Keratinocyte (primary cell): ENCODE data around the gene DUSP16. TPM values are rescaled to one million over a fixed set of nuclear protein-coding genes. Genes with fewer than 3 reads are reported as not detected.

Experiments used
- DNase-seq: peaks from one replicate; pipeline ENCODE4 v3.0.0-alpha.2; 2011; ENCODE audit warnings: low read depth, missing footprints, low spot score
- FAIRE-seq: peaks from 2 replicates; lab custom pipeline; 2011; peaks lifted over from hg19 to GRCh38; lab: Jason Lieb, UNC
- H2AFZ ChIP-seq: 2 replicates; pipeline ENCODE4 v1.6.0; 2012; ENCODE audit warnings: low read length, control low read depth, inconsistent platforms; ENCODE audit not compliant: control insufficient read depth
- H3K27ac ChIP-seq: 2 replicates; pipeline ENCODE4 v1.5.1; 2011; ENCODE audit warnings: low read length; ENCODE audit not compliant: control insufficient read depth, insufficient read depth
- H3K27me3 ChIP-seq: 3 replicates; pipeline ENCODE4 v1.6.0; 2011; ENCODE audit warnings: low read length; ENCODE audit not compliant: control insufficient read depth, insufficient read depth; ENCODE audit errors: extremely low read depth
- H3K36me3 ChIP-seq, 2 experiments: 2 replicates in 1 of 2; 3 replicates in 1 of 2; pipeline ENCODE4 v1.5.1; 2011; ENCODE audit warnings: low read length in 2 of 2, mild to moderate bottlenecking in 1 of 2; ENCODE audit not compliant: control insufficient read depth in 2 of 2, insufficient read depth in 2 of 2; ENCODE audit errors: extremely low read depth in 1 of 2
- H3K4me1 ChIP-seq: 3 replicates; pipeline ENCODE4 v1.5.1; 2011; ENCODE audit warnings: low read length; ENCODE audit not compliant: control insufficient read depth, insufficient read depth; ENCODE audit errors: extremely low read depth
- H3K4me2 ChIP-seq: 3 replicates; pipeline ENCODE4 v1.6.0; 2011; ENCODE audit warnings: low read depth, low read length; ENCODE audit not compliant: control insufficient read depth, insufficient read depth; ENCODE audit errors: extremely low read depth
- H3K4me3 ChIP-seq, 3 experiments: fragments of 200-600 bp in 1 of 3; sonication (generic) in 1 of 3; 2 replicates in 2 of 3; 3 replicates in 1 of 3; pipeline ENCODE4 v1.5.1; 2011 to 2016; ENCODE audit warnings: low read length in 3 of 3, mild to moderate bottlenecking in 3 of 3, control low read depth in 2 of 3, inconsistent platforms in 1 of 3, low read depth in 1 of 3, mixed read lengths in 1 of 3, mixed run types in 1 of 3, moderate library complexity in 1 of 3; ENCODE audit not compliant: control insufficient read depth in 2 of 3, insufficient read depth in 2 of 3; ENCODE audit errors: extremely low read depth in 1 of 3
- H3K79me2 ChIP-seq: 2 replicates; pipeline ENCODE4 v1.6.0; 2012; ENCODE audit warnings: low read length; ENCODE audit not compliant: control insufficient read depth, insufficient read depth
- H3K9ac ChIP-seq: 3 replicates; pipeline ENCODE4 v1.6.0; 2011; ENCODE audit warnings: low read length; ENCODE audit not compliant: control insufficient read depth, insufficient read depth; ENCODE audit errors: extremely low read depth
- H3K9me1 ChIP-seq: 3 replicates; pipeline ENCODE4 v1.6.0; 2011; ENCODE audit warnings: low read length; ENCODE audit not compliant: control insufficient read depth, insufficient read depth; ENCODE audit errors: extremely low read depth
- H3K9me3 ChIP-seq: 2 replicates; pipeline ENCODE4 v1.5.1; 2012; ENCODE audit warnings: low read depth, low read length; ENCODE audit not compliant: control insufficient read depth
- H4K20me1 ChIP-seq: 3 replicates; pipeline ENCODE4 v1.6.0; 2011; ENCODE audit warnings: low read length; ENCODE audit not compliant: control insufficient read depth, insufficient read depth; ENCODE audit errors: extremely low read depth
- EZH2 ChIP-seq: IDR thresholded peaks from one replicate; pipeline ENCODE4 v1.6.1; 2012; ENCODE audit warnings: inconsistent platforms, mild to moderate bottlenecking, low read length, moderate library complexity
- dilution Hi-C: fragments of 300-500 bp; cut with MboI; formaldehyde crosslinking; loops from one replicate; pipeline ENCODE4 v1.7.0; 2020; ENCODE audit warnings: low sequenced_read_pairs; ENCODE audit not compliant: extremely low pct_ligation_motif_present
- polyA plus RNA-seq, 5 experiments: library from polyadenylated mRNA; depleted of rRNA in 3 of 5; stranded (reverse) in 3 of 5; stranded (forward) in 1 of 5; unstranded in 1 of 5; fragments of >200 nt; gene quantifications; 1 replicate in 1 of 5; 2 replicates in 3 of 5; 3 replicates in 1 of 5; pipeline versions ENCODE4 v1.2.1 to v1.2.3, GENCODE V29; 2011 to 2012; ENCODE audit warnings: missing spikeins in 2 of 5, low read depth in 1 of 5, low replicate concordance in 1 of 5
- TF ChIP-seq, protein P1 (sequence below), 3 experiments: IDR thresholded peaks in 1 of 3; conservative IDR thresholded peaks in 1 of 3; optimal IDR thresholded peaks in 1 of 3; 2 replicates in 2 of 3; 3 replicates in 1 of 3; pipeline versions ENCODE3 to v1.5.1; 2011; ENCODE audit warnings: low read length in 3 of 3, mild to moderate bottlenecking in 3 of 3, moderate library complexity in 2 of 3, control low read depth in 1 of 3, inconsistent platforms in 1 of 3; ENCODE audit not compliant: insufficient read depth in 2 of 3; ENCODE audit errors: extremely low read depth in 1 of 3

The DUSP16 gene
- polyA plus RNA-seq, 1 donor (not counting 4 experiments of a cell fraction or from before 2014, with no cell fraction given): 9.3 TPM

DNA sequence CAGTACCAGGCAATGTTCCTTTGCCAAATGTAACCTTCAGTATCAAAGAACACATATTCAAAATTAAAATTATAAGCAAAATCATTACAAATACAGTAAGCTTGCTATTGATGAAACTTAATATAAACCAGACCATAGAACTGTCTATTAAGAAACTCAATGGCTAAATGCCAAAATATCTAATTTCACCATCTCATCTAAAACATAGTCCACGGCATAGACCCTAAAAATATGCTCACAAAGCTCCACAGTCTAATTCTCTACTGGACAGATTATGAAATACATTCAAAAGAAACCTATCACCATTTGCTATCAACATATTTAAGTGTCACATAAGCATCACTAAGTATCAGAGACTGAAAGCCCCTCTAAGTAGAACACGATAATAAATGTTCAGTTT, 25.2 kb downstream of the DUSP16 start:
- no peak overlapping the region for H3K27ac ChIP-seq
- no peaks in the 10 kb centered on the region for H3K27me3 ChIP-seq
- H3K9me3 ChIP-seq: no peaks in the 10 kb centered on the region
- TF ChIP-seq, protein P1, sequence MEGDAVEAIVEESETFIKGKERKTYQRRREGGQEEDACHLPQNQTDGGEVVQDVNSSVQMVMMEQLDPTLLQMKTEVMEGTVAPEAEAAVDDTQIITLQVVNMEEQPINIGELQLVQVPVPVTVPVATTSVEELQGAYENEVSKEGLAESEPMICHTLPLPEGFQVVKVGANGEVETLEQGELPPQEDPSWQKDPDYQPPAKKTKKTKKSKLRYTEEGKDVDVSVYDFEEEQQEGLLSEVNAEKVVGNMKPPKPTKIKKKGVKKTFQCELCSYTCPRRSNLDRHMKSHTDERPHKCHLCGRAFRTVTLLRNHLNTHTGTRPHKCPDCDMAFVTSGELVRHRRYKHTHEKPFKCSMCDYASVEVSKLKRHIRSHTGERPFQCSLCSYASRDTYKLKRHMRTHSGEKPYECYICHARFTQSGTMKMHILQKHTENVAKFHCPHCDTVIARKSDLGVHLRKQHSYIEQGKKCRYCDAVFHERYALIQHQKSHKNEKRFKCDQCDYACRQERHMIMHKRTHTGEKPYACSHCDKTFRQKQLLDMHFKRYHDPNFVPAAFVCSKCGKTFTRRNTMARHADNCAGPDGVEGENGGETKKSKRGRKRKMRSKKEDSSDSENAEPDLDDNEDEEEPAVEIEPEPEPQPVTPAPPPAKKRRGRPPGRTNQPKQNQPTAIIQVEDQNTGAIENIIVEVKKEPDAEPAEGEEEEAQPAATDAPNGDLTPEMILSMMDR (optimal IDR thresholded peaks at IDR 0.05 in 1 of 3, IDR thresholded peaks at IDR 0.05 in 1 of 3, conservative IDR thresholded peaks at IDR 0.05 in 1 of 3; ENCODE audit: extremely low read depth in 1 of 3, insufficient read depth in 2 of 3, low read length in 3 of 3): no peak
- TF ChIP-seq EZH2: no peak
- no peak overlapping the region for H3K9ac ChIP-seq
- no peak overlapping the region for H3K4me2 ChIP-seq
- dilution Hi-C loops: no loop called here
- no peak overlapping the region for H3K4me3 ChIP-seq
- peaks cover 12% of the 10 kb centered on the region for H3K4me1 ChIP-seq
- H3K36me3 ChIP-seq: no peaks in the 10 kb centered on the region
- no peaks in the 10 kb centered on the region for H4K20me1 ChIP-seq
- FAIRE-seq (no peak), DNase-seq (no peak)
- H3K9me1 ChIP-seq: no peaks in the 10 kb centered on the region
- H2AFZ ChIP-seq: no peak overlapping the region
- H3K79me2 ChIP-seq: no peaks in the 10 kb centered on the region

DNA sequence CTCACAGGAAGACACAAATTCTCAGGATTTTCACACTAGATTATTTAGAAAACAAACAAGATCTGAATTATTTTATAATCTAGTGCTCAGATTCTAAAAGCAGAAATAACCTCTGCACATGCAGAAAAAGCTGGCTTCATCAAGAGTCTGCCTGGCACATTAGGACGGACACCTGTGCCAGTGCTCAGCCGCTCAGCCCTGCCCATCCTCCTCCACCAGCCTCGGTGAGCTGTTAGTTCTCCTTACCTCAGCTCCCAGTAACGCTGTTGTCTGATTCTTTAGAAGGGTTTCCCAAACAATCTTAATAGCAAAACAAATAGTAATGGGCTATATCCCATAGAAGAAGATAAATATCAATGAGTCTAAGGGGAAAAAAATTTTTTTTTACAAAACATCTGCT, 27.7 kb downstream of the DUSP16 start:
- TF ChIP-seq, protein P1 (optimal IDR thresholded peaks at IDR 0.05 in 1 of 3, IDR thresholded peaks at IDR 0.05 in 1 of 3, conservative IDR thresholded peaks at IDR 0.05 in 1 of 3; ENCODE audit: extremely low read depth in 1 of 3, insufficient read depth in 2 of 3, low read length in 3 of 3): no peak
- no peak for TF ChIP-seq EZH2

More for the DNA sequence above, 27.7 kb downstream of the DUSP16 start:
- H3K9me3 ChIP-seq: no peaks in the 10 kb centered on the region
- no peak overlapping the region for H3K4me2 ChIP-seq
- H3K4me3 ChIP-seq: no peak overlapping the region
- H2AFZ ChIP-seq: no peak overlapping the region
- H3K9ac ChIP-seq: no peak overlapping the region
- no peak overlapping the region for H3K27ac ChIP-seq
- dilution Hi-C loops: no loop called here
- no peaks in the 10 kb centered on the region for H4K20me1 ChIP-seq
- H3K9me1 ChIP-seq: no peaks in the 10 kb centered on the region
- H3K4me1 ChIP-seq: peaks cover 14% of the 10 kb centered on the region
- no peaks in the 10 kb centered on the region for H3K36me3 ChIP-seq
- FAIRE-seq (no peak), DNase-seq (no peak)
- H3K79me2 ChIP-seq: no peaks in the 10 kb centered on the region
- H3K27me3 ChIP-seq: no peaks in the 10 kb centered on the region
